ENCODE data around the gene EIF5AL1. TPM values are rescaled to one million over a fixed set of nuclear protein-coding genes. Genes with fewer than 3 reads are reported as not detected.
"Not testable (repeated sequence)": the region's sequence is repeated elsewhere in the genome, so short reads cannot be mapped to it uniquely, and the experiment has no call there.

Gene EIF5AL1
- total RNA-seq, 1 experiment from 2014 or later: 0.39 TPM

DNA sequence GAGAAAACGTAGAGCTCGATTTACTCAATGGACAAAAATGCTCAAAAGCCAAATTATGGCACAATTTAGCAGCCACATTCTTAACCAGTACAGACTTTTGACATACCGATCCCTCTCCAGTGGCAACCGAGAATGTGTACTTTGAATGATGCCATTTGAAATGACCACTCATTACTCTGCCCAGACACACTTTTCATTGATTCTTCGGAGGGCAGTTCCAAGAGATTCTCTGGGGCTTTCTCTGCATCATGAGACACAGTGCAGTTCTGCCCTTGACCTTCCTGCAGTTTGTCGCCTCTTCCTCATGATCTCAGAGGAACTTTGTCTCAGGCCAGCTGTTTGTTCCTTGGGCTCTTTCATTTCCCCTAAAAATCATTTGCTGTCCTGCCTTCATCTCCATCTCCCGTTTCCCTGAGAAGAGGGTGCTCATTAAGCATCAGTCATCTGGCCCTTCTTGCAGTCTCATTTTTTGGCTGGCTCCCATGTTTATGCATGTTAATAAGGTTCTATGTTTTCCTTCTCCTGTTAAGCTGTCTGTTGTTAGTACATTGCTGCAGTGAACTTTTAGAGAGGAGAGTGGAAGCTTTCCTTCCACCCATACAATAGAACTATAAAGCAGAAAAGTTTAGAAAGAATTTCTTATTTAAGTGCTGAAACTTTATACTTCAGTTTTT is 4.3 kb downstream of the EIF5AL1 start:
- H3K27ac Mint-ChIP-seq; H3K79me2 ChIP-seq (ENCODE audit: insufficient read depth, low read length); H3K4me3 Mint-ChIP-seq; H3K36me3 Mint-ChIP-seq (ENCODE audit: insufficient read depth in 1 of 3, low read depth in 3 of 3); H3K27me3 ChIP-seq (ENCODE audit: insufficient read depth, low read length); H2AFZ ChIP-seq (ENCODE audit: low read length); H3K27ac ChIP-seq (ENCODE audit: insufficient read length, low read depth, low read length); H4K5ac ChIP-seq (ENCODE audit: insufficient read length, low read depth, low read length); H4K20me1 ChIP-seq (ENCODE audit: control insufficient read depth, insufficient read depth, insufficient read length); H2BK5ac ChIP-seq (ENCODE audit: insufficient read length, low read length); H3K56ac ChIP-seq (ENCODE audit: insufficient read length, low read depth, low read length); H4K8ac ChIP-seq (replicated peaks; ENCODE audit: insufficient read length, low read depth, low read length); H3K23ac ChIP-seq (ENCODE audit: insufficient read length, low read depth, low read length); H3K14ac ChIP-seq (ENCODE audit: insufficient read depth, low read length); H3K18ac ChIP-seq (ENCODE audit: insufficient read length, low read depth, low read length); H3K4me1 Mint-ChIP-seq; DNase-seq; H2AK5ac ChIP-seq (ENCODE audit: insufficient read length, low read length); H3K4me2 ChIP-seq (ENCODE audit: insufficient read depth, insufficient read length, low read length); H4K91ac ChIP-seq (ENCODE audit: insufficient read length, low read depth, low read length); H3K4me1 ChIP-seq (ENCODE audit: insufficient read depth, low read length); H3K9me3 Mint-ChIP-seq; H2BK120ac ChIP-seq (ENCODE audit: low read depth, low read length, poor library complexity, severe bottlenecking); H3T11ph ChIP-seq (ENCODE audit: low read length); H3K79me1 ChIP-seq (ENCODE audit: insufficient read depth, low read depth, low read length, poor library complexity, severe bottlenecking); H3K4ac ChIP-seq (ENCODE audit: low read depth, low read length); H3K9me3 ChIP-seq (ENCODE audit: control insufficient read depth, low read depth, low read length); H2BK15ac ChIP-seq (ENCODE audit: low read depth, low read length); H3K9ac ChIP-seq (ENCODE audit: extremely low read depth, insufficient read length, low read length); H2BK20ac ChIP-seq (ENCODE audit: low read depth, low read length, poor library complexity, severe bottlenecking); H3K23me2 ChIP-seq (ENCODE audit: insufficient read length, low read depth, low read length, poor library complexity, severe bottlenecking); H2BK12ac ChIP-seq (ENCODE audit: insufficient read length, low read depth, low read length): not testable (repeated sequence)
- WGBS (ENCODE audit: extremely low coverage, insufficient read length, low lambda C conversion rate): no CpG with 5 or more reads among the region's 7 CpGs
- peaks cover 20% of the 10 kb centered on the region for H3K27me3 Mint-ChIP-seq (ENCODE audit: low read depth)

DNA sequence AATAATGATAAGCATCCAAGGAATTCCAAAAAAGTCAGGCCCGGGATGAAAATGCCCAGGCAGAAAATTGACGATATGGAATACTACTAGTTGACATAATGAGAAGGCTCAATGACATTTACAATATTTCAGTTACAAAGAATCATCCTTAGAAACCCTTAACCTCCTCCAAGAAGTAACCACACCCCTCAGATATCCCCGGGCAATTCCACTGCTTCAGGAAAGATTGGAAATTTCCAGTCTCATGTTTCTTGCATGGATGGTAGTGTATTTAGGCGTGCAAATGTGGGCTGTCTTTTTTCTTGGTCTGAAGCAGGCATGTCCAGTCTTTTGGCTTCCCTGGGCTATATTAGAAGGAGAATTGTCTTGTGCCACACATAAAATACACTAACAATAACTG is 5.2 kb downstream of the EIF5AL1 start:
- no CpG with 5 or more reads among the region's 4 CpGs for WGBS (ENCODE audit: extremely low coverage, insufficient read length, low lambda C conversion rate)
- not testable (repeated sequence) for H3T11ph ChIP-seq (ENCODE audit: low read length); H2AK5ac ChIP-seq (ENCODE audit: insufficient read length, low read length); H4K5ac ChIP-seq (ENCODE audit: insufficient read length, low read depth, low read length); H3K36me3 Mint-ChIP-seq (ENCODE audit: insufficient read depth in 1 of 3, low read depth in 3 of 3); H3K79me2 ChIP-seq (ENCODE audit: insufficient read depth, low read length); H4K91ac ChIP-seq (ENCODE audit: insufficient read length, low read depth, low read length); H2BK120ac ChIP-seq (ENCODE audit: low read depth, low read length, poor library complexity, severe bottlenecking); DNase-seq; H3K27ac ChIP-seq (ENCODE audit: insufficient read length, low read depth, low read length); H3K9me3 Mint-ChIP-seq; H4K20me1 ChIP-seq (ENCODE audit: control insufficient read depth, insufficient read depth, insufficient read length); H3K4me2 ChIP-seq (ENCODE audit: insufficient read depth, insufficient read length, low read length); H3K56ac ChIP-seq (ENCODE audit: insufficient read length, low read depth, low read length); H3K23ac ChIP-seq (ENCODE audit: insufficient read length, low read depth, low read length); H3K9me3 ChIP-seq (ENCODE audit: control insufficient read depth, low read depth, low read length); H3K27me3 ChIP-seq (ENCODE audit: insufficient read depth, low read length); H3K4me3 Mint-ChIP-seq; H2BK15ac ChIP-seq (ENCODE audit: low read depth, low read length); H2BK12ac ChIP-seq (ENCODE audit: insufficient read length, low read depth, low read length); H3K4me1 ChIP-seq (ENCODE audit: insufficient read depth, low read length); H3K4ac ChIP-seq (ENCODE audit: low read depth, low read length); H2AFZ ChIP-seq (ENCODE audit: low read length); H3K4me1 Mint-ChIP-seq; H3K23me2 ChIP-seq (ENCODE audit: insufficient read length, low read depth, low read length, poor library complexity, severe bottlenecking); H4K8ac ChIP-seq (replicated peaks; ENCODE audit: insufficient read length, low read depth, low read length); H3K18ac ChIP-seq (ENCODE audit: insufficient read length, low read depth, low read length); H3K79me1 ChIP-seq (ENCODE audit: insufficient read depth, low read depth, low read length, poor library complexity, severe bottlenecking); H2BK5ac ChIP-seq (ENCODE audit: insufficient read length, low read length); H3K9ac ChIP-seq (ENCODE audit: extremely low read depth, insufficient read length, low read length); H3K27ac Mint-ChIP-seq; H3K14ac ChIP-seq (ENCODE audit: insufficient read depth, low read length); H2BK20ac ChIP-seq (ENCODE audit: low read depth, low read length, poor library complexity, severe bottlenecking)
- H3K27me3 Mint-ChIP-seq (ENCODE audit: low read depth): peaks cover 18% of the 10 kb centered on the region
